Sigmoid colon (tissue), 7 donors: ENCODE measurements around the gene ARMH3. TPM values are rescaled to one million over a fixed set of nuclear protein-coding genes. Genes with fewer than 3 reads are reported as not detected.

Source experiments
- DNase-seq: peaks from one replicate; pipeline ENCODE4 v3.0.0-alpha.2; 2019
- H3K27ac ChIP-seq, 4 donors: fragments of 200-600 bp; sonication (generic); one replicate each; pipeline ENCODE4 v1.5.1; 2016 to 2019; ENCODE audit warnings: mild to moderate bottlenecking in 1 of 4
- H3K27me3 ChIP-seq, 3 donors: fragments of 200-600 bp; sonication (generic); one replicate each; pipeline ENCODE4 v1.5.1; 2019; ENCODE audit warnings: mild to moderate bottlenecking in 1 of 3
- H3K36me3 ChIP-seq, 4 donors: fragments of 200-600 bp; sonication (generic); one replicate each; pipeline ENCODE4 v1.5.1; 2016 to 2019
- H3K4me1 ChIP-seq, 4 donors: fragments of 200-600 bp; sonication (generic); one replicate each; pipeline ENCODE4 v1.5.1; 2017 to 2019
- H3K4me3 ChIP-seq, 4 donors: fragments of 200-600 bp; sonication (generic); one replicate each; pipeline ENCODE4 v1.5.1; 2017 to 2019; ENCODE audit warnings: mild to moderate bottlenecking in 2 of 4, moderate library complexity in 1 of 4
- H3K9me3 ChIP-seq, 4 donors: fragments of 200-600 bp in 3 of 4; sonication (generic) in 3 of 4; one replicate each; pipeline versions ENCODE4 v1.5.1 to v1.6.1; 2013 to 2019
- CTCF ChIP-seq, 4 experiments: fragments of 450-650 bp in 3 of 4; fragments of 200-600 bp in 1 of 4; IDR thresholded peaks; one replicate each; pipeline ENCODE4 v1.5.1; 2016 to 2019; ENCODE audit warnings: antibody characterized with exemption in 4 of 4, mild to moderate bottlenecking in 3 of 4, moderate library complexity in 2 of 4
- EP300 ChIP-seq, 4 donors: sonication (generic); formaldehyde crosslinking; IDR thresholded peaks; one replicate each; pipeline ENCODE4 v1.6.1; 2017; ENCODE audit warnings: antibody characterized with exemption in 4 of 4
- POLR2A ChIP-seq, 2 donors: fragments of 450-650 bp; IDR thresholded peaks; one replicate each; pipeline ENCODE4 v1.6.1; 2016; ENCODE audit warnings: antibody characterized with exemption in 2 of 2, mild to moderate bottlenecking in 2 of 2, moderate library complexity in 2 of 2
- POLR2AphosphoS5 ChIP-seq, 4 donors: sonication (generic); formaldehyde crosslinking; IDR thresholded peaks; one replicate each; pipeline ENCODE4 v1.6.1; 2017; ENCODE audit warnings: antibody characterized with exemption in 4 of 4
- WGBS, 2 donors: extraction: QIAGEN DNeasy Blood & Tissue Kit; methylation state at CpG; one replicate each; pipeline ENCODE4 v1.1.7; 2013; 5-methylcytosine and 5-hydroxymethylcytosine counted together
- intact Hi-C: fragments of 100-400 bp; cut with DNase I; formaldehyde crosslinking; loops from one replicate; pipeline ENCODE4 v1.15.1; 2023
- polyA plus RNA-seq, 3 donors: library from polyadenylated mRNA; stranded (reverse); fragments of 200-250 nt; gene quantifications; one replicate each; pipeline ENCODE4 v1.2.3, GENCODE V29; 2013
- total RNA-seq, 4 donors: library from RNA; depleted of rRNA; stranded (reverse); fragments of >200 nt; gene quantifications; one replicate each; pipeline ENCODE4 v1.1.0, GENCODE V29; 2016
- donor health status: healthy with polysubstance abuse.
- donor health status: Bipolar disorder and iron deficiency.
- donor health status: healthy.

ARMH3 gene
- total and polyA plus RNA-seq, 7 donors = 17.4 to 23.2 (median 19.1) TPM

GRCh38 chr10:102090772-102091171 lies 34.8 kb upstream of the ARMH3 start:
- Histone ChIP-seq H3K4me1 (no peaks in the 10 kb centered on the region), H3K36me3 (no peaks in the 10 kb centered on the region), H3K27me3 (no peaks in the 10 kb centered on the region), H3K4me3 (no peak overlapping the region), H3K9me3 (no peaks in the 10 kb centered on the region), H3K27ac (no peak overlapping the region)
- intact Hi-C loops = no loop called here
- DNase-seq = no peak
- TF ChIP-seq POLR2A (IDR thresholded peaks at IDR 0.05) (no peak), POLR2AphosphoS5 (IDR thresholded peaks at IDR 0.05) (no peak), EP300 (IDR thresholded peaks at IDR 0.05) (no peak), CTCF (IDR thresholded peaks at IDR 0.05) (no peak)
- WGBS, 2 donors = 68 to 82% methylated on average over 2 of the region's 2 CpGs

- WGBS, 2 donors = 95 to 96% methylated on average over 8 of the region's 8 CpGs
- H3K27ac ChIP-seq = no peak overlapping the region
- no peak for DNase-seq
- no peaks in the 10 kb centered on the region for H3K27me3 ChIP-seq
- no peaks in the 10 kb centered on the region for H3K4me1 ChIP-seq
- no peaks in the 10 kb centered on the region for H3K9me3 ChIP-seq
- intact Hi-C loops = no loop called here
- TF ChIP-seq POLR2A (IDR thresholded peaks at IDR 0.05) (no peak), POLR2AphosphoS5 (IDR thresholded peaks at IDR 0.05) (no peak), EP300 (IDR thresholded peaks at IDR 0.05) (no peak), CTCF (IDR thresholded peaks at IDR 0.05) (no peak)
- H3K36me3 ChIP-seq = no peaks in the 10 kb centered on the region
- no peak overlapping the region for H3K4me3 ChIP-seq
Observed at GRCh38 chr10:102086196-102086595, 30.2 kb upstream of the ARMH3 start.

DNA sequence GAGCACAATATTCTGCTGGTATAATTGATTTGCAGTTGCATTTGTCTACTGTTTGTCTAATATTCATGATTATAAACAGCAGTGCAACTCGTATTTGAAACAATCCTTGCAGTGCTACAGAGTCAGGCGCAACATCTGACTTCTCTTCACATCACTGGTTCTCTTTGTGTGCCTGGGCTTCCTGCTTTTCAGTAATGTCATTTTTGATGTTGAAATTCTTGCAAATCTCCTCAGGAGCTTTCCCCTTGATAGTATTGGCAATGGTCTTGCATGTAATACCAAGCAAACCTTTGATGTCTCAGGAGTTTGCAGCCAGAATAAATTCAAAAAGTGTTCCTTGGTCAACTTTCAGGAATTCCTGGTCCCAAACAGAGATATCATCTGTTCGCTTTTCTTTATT lies 29.4 kb upstream of the ARMH3 start:
- no peaks in the 10 kb centered on the region for H3K4me1 ChIP-seq
- no peaks in the 10 kb centered on the region for H3K9me3 ChIP-seq
- H3K4me3 ChIP-seq = no peak overlapping the region
- H3K36me3 ChIP-seq = no peaks in the 10 kb centered on the region
- DNase-seq = no peak
- TF ChIP-seq CTCF (IDR thresholded peaks at IDR 0.05) (no peak), EP300 (IDR thresholded peaks at IDR 0.05) (no peak), POLR2AphosphoS5 (IDR thresholded peaks at IDR 0.05) (no peak), POLR2A (IDR thresholded peaks at IDR 0.05) (no peak)
- no peaks in the 10 kb centered on the region for H3K27me3 ChIP-seq
- intact Hi-C loops = no loop called here
- WGBS, 2 donors = 91 to 93% methylated on average over 3 of the region's 3 CpGs
- no peak overlapping the region for H3K27ac ChIP-seq

DNA sequence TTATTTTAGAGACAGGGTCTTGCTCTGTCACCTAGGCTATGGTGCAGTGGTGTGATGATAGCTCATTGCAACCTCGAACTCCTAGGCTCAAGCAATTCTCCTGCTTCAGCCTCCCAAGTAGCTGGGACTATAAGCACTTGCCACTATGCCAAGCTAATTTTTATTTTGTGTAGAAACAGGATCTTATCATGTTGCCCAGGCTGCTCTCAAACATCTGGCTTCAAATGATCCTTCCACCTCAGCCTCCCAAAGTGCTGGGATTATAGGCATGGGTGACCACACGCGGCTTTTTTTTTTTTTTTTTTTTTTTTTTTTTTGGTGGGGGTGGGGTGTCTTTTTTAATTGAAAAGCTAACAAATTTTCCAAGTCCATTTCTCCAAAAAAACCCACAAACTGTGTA lies 27.6 kb upstream of the ARMH3 start:
- TF ChIP-seq EP300 (IDR thresholded peaks at IDR 0.05) = no peak
- no peak for TF ChIP-seq POLR2A (IDR thresholded peaks at IDR 0.05)
- no peak for TF ChIP-seq CTCF (IDR thresholded peaks at IDR 0.05)
- TF ChIP-seq POLR2AphosphoS5 (IDR thresholded peaks at IDR 0.05) = no peak
- Histone ChIP-seq H3K9me3 (no peaks in the 10 kb centered on the region), H3K4me3 (no peak overlapping the region), H3K36me3 (no peaks in the 10 kb centered on the region), H3K4me1 (no peaks in the 10 kb centered on the region), H3K27me3 (no peaks in the 10 kb centered on the region), H3K27ac (no peak overlapping the region)
- DNase-seq = no peak
- intact Hi-C loops = no loop called here
- WGBS, 2 donors = 93 to 95% methylated on average over 3 of the region's 3 CpGs
